ENCODE data around the gene CACNA2D3.

CACNA2D3 gene

GRCh38 chr3:54831112-54831511 is 708.8 kb downstream of the CACNA2D3 start:
- no peak for DNase-seq

GRCh38 chr3:54832876-54833275 is 710.5 kb downstream of the CACNA2D3 start:
- DNase-seq = no peak

- peak; percentile 15 for DNase-seq
Observed at GRCh38 chr3:54835701-54836100, 713.3 kb downstream of the CACNA2D3 start.

GRCh38 chr3:54836871-54837270 is 714.5 kb downstream of the CACNA2D3 start:
- DNase-seq = no peak

GRCh38 chr3:54837964-54838363 is 715.6 kb downstream of the CACNA2D3 start:
- peak; percentile 34 for DNase-seq

GRCh38 chr3:54841471-54841870 is 719.1 kb downstream of the CACNA2D3 start:
- DNase-seq = no peak

GRCh38 chr3:54843352-54843751 is 721.0 kb downstream of the CACNA2D3 start:
- no peak for DNase-seq

GRCh38 chr3:54844211-54844610 is 721.9 kb downstream of the CACNA2D3 start:
- DNase-seq = no peak

- DNase-seq = peak; percentile 41
Observed at GRCh38 chr3:54845011-54845410, 722.7 kb downstream of the CACNA2D3 start.

GRCh38 chr3:54845551-54845950 is 723.2 kb downstream of the CACNA2D3 start:
- DNase-seq = peak; percentile 49

GRCh38 chr3:54846119-54846518 is 723.8 kb downstream of the CACNA2D3 start:
- DNase-seq = peak; percentile 35

GRCh38 chr3:54847361-54847760 is 725.0 kb downstream of the CACNA2D3 start:
- no peak for DNase-seq

- no peak for DNase-seq
Observed at GRCh38 chr3:54849360-54849759, 727.0 kb downstream of the CACNA2D3 start.

GRCh38 chr3:54850484-54851018 is 728.2 kb downstream of the CACNA2D3 start:
- DNase-seq = no peak

- peak; percentile 66 for DNase-seq
Observed at GRCh38 chr3:54853573-54854404, 731.4 kb downstream of the CACNA2D3 start.

- DNase-seq = no peak
Observed at GRCh38 chr3:54856271-54856670, 733.9 kb downstream of the CACNA2D3 start.

GRCh38 chr3:54857343-54857742 is 735.0 kb downstream of the CACNA2D3 start:
- DNase-seq = no peak

GRCh38 chr3:54858093-54858785 is 735.9 kb downstream of the CACNA2D3 start:
- peak; percentile 74 for DNase-seq

- peak; percentile 42 for DNase-seq
Observed at GRCh38 chr3:54859184-54859583, 736.8 kb downstream of the CACNA2D3 start.

- no peak for DNase-seq
Observed at GRCh38 chr3:54861248-54862067, 739.1 kb downstream of the CACNA2D3 start.

GRCh38 chr3:54862526-54862925 is 740.2 kb downstream of the CACNA2D3 start:
- DNase-seq = no peak

GRCh38 chr3:54863366-54863765 is 741.0 kb downstream of the CACNA2D3 start:
- DNase-seq = no peak

- no peak for DNase-seq
Observed at GRCh38 chr3:54863786-54864185, 741.4 kb downstream of the CACNA2D3 start.
